A673 (cell line): Measurements from ENCODE around the gene TBC1D4. TPM values are rescaled to one million over a fixed set of nuclear protein-coding genes. Genes with fewer than 3 reads are reported as not detected.

Experiments used
- BruUV-seq: library from RNA; stranded (reverse); fragments of 400-500 nt; replicated peaks from 2 replicates; lab custom pipeline; 2021; lab: Mats Ljungman, UMichigan
- CTCF ChIA-PET: fragments of 300-600 bp; sonication (Branson Sonifier 250); formaldehyde crosslinking; loops from one replicate; lab custom pipeline; 2022; ENCODE audit warnings: antibody characterized with exemption; lab: Charles Lee
- POLR2A ChIA-PET: fragments of 300-600 bp; sonication (Branson Sonifier 250); formaldehyde crosslinking; loops from one replicate; lab custom pipeline; 2022; ENCODE audit warnings: antibody characterized with exemption; ENCODE audit not compliant: low non-redundant PET; lab: Charles Lee
- DNase-seq: peaks from one replicate; pipeline ENCODE4 v3.0.0-alpha.2; 2015; ENCODE audit warnings: low spot score
- H3K27ac ChIP-seq: fragments of 200-600 bp; sonication (generic); 2 replicates; pipeline ENCODE4 v1.5.1; 2016; ENCODE audit warnings: mixed run types, low read depth, mild to moderate bottlenecking, mixed read lengths, antibody characterized with exemption, low read length; ENCODE audit not compliant: poor library complexity, severe bottlenecking
- H3K27me3 ChIP-seq: fragments of 200-600 bp; sonication (generic); replicated peaks from 2 replicates; pipeline ENCODE4 v1.6.1; 2017; ENCODE audit warnings: mixed run types, low read depth, mild to moderate bottlenecking, mixed read lengths, antibody characterized with exemption, low read length; ENCODE audit not compliant: insufficient read depth, poor library complexity
- H3K36me3 ChIP-seq: fragments of 200-600 bp; sonication (generic); 2 replicates; pipeline ENCODE4 v1.6.1; 2016; ENCODE audit warnings: mixed run types, mild to moderate bottlenecking, mixed read lengths, antibody characterized with exemption, low read length; ENCODE audit not compliant: insufficient read depth, poor library complexity, severe bottlenecking
- H3K4me1 ChIP-seq: fragments of 200-600 bp; sonication (generic); 2 replicates; pipeline ENCODE4 v1.6.1; 2017; ENCODE audit warnings: mixed run types, mild to moderate bottlenecking, mixed read lengths, antibody characterized with exemption, low read length; ENCODE audit not compliant: insufficient read depth, poor library complexity, severe bottlenecking
- H3K4me3 ChIP-seq: fragments of 200-600 bp; sonication (generic); 2 replicates; pipeline ENCODE4 v1.5.1; 2016; ENCODE audit warnings: low read depth, mixed run types, mild to moderate bottlenecking, mixed read lengths, low read length; ENCODE audit not compliant: poor library complexity, severe bottlenecking
- H3K9me3 ChIP-seq: fragments of 200-600 bp; sonication (generic); 2 replicates; pipeline ENCODE4 v1.6.1; 2016; ENCODE audit warnings: mixed run types, low read depth, mild to moderate bottlenecking, mixed read lengths, antibody characterized with exemption, low read length; ENCODE audit not compliant: poor library complexity, severe bottlenecking
- EZH2 ChIP-seq: fragments of 200-600 bp; sonication (generic); IDR thresholded peaks from 2 replicates; pipeline ENCODE4 v1.6.1; 2017; ENCODE audit warnings: borderline replicate concordance, low read depth, mild to moderate bottlenecking, mixed read lengths, antibody characterized with exemption, low read length; ENCODE audit not compliant: poor library complexity, severe bottlenecking
- intact Hi-C: fragments of 100-400 bp; cut with micrococcal nuclease; formaldehyde crosslinking; loops from one replicate; pipeline ENCODE4 v1.10.0; 2022; ENCODE audit not compliant: unreplicated experiment
- total RNA-seq: library from RNA; stranded (reverse); gene quantifications from 2 replicates; pipeline ENCODE4 v1.2.3, GENCODE V29; 2021
- TF ChIP-seq, protein P1 (sequence below): fragments of 300-800, 200-600 bp; sonication (generic); conservative IDR thresholded peaks from 2 replicates; pipeline ENCODE4 v1.5.1; 2017; ENCODE audit warnings: low read depth, mild to moderate bottlenecking, antibody characterized with exemption, low read length, moderate library complexity, mixed read lengths

Gene TBC1D4
- total RNA-seq, 1 experiment from 2014 or later = 9.8 TPM

DNA sequence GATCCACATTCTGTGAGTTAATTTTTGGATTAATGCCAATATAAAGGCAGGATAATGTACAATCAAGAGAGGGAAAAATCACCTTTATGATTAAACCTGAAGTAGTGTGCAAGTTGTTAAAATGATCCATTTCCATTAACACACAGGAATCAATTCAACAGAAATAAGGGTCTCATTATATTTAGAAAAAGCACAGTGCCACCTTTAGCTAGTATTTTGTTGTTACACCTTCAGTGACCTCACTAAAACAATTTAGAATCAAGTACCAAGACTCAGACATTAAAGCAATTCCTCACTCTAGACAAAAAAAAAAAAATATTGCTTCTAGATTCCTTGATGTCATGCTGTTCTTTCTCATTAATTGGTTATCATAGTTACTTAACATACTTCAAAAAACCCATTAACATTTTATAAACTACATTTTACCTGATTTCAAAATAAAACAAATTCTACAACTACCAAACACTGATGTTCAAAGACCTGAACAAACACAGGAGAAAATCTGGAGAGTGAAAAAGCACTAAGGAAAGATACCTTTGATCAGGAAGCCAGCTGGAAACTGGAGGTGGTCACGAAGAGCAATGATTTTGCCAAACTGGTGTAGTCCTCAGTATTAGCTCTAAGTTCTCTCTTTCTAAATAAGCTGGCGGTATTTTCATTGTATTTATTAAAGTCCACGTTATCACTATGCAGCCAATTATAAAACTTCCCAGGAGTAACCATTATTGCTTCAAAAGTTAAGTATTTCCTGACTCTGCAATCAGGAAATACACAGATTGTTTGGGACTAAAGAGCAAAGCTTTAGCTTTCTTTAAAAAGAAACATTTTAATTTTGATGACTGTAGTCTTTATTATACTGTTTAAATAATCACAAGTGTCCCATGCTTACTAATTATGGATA is 115.3 kb downstream of the TBC1D4 start:
- DNase-seq = no peak
- Histone ChIP-seq H3K27ac (no peak overlapping the region), H3K27me3 (no peaks in the 10 kb centered on the region), H3K9me3 (no peaks in the 10 kb centered on the region), H3K36me3 (no peaks in the 10 kb centered on the region), H3K4me3 (no peak overlapping the region), H3K4me1 (peaks cover 8% of the 10 kb centered on the region)
- ChIA-PET POLR2A (no interaction called here), CTCF (interaction anchor here (0.5 to 0.9 kb wide), 2 partner anchors 8 to 9 kb away, joined by 3 to 5 read pairs; no protein-coding TSS in a partner anchor)
- no TSS peak for BruUV-seq
- intact Hi-C loops = no loop called here
- no peak for TF ChIP-seq EZH2
- TF ChIP-seq, protein P1, sequence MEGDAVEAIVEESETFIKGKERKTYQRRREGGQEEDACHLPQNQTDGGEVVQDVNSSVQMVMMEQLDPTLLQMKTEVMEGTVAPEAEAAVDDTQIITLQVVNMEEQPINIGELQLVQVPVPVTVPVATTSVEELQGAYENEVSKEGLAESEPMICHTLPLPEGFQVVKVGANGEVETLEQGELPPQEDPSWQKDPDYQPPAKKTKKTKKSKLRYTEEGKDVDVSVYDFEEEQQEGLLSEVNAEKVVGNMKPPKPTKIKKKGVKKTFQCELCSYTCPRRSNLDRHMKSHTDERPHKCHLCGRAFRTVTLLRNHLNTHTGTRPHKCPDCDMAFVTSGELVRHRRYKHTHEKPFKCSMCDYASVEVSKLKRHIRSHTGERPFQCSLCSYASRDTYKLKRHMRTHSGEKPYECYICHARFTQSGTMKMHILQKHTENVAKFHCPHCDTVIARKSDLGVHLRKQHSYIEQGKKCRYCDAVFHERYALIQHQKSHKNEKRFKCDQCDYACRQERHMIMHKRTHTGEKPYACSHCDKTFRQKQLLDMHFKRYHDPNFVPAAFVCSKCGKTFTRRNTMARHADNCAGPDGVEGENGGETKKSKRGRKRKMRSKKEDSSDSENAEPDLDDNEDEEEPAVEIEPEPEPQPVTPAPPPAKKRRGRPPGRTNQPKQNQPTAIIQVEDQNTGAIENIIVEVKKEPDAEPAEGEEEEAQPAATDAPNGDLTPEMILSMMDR = no peak

DNA sequence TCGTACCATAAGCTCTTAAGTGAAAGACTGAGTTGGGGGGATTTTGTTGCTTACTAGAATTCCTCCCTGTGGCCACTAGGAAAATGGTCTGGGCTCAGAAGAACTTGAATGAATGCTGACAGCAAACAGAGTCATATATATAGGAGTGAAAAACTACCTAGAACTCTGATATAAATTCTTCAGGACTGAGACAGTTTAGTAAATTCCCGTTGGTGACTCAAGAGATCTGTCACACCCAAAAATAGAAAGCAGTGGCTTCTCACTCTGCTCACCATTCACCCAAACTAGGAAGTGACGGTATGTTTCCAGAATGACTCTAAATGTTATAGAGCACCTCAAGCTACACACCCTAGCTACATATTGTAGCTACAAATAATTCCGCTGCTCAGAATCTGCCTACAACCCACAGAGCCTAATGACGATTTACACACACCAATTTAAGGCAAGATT is 116.2 kb downstream of the TBC1D4 start:
- Histone ChIP-seq H3K4me1 (peaks cover 8% of the 10 kb centered on the region), H3K4me3 (no peak overlapping the region), H3K27me3 (no peaks in the 10 kb centered on the region), H3K9me3 (no peaks in the 10 kb centered on the region), H3K36me3 (no peaks in the 10 kb centered on the region), H3K27ac (no peak overlapping the region)
- CTCF ChIA-PET = no interaction called here
- intact Hi-C loops = no loop called here
- POLR2A ChIA-PET = no interaction called here
- no peak for DNase-seq
- no TSS peak for BruUV-seq
- TF ChIP-seq, protein P1 = 0 out of 2 replicates have a peak, but pooled peaks have one; percentile 7
- TF ChIP-seq EZH2 = no peak

DNA sequence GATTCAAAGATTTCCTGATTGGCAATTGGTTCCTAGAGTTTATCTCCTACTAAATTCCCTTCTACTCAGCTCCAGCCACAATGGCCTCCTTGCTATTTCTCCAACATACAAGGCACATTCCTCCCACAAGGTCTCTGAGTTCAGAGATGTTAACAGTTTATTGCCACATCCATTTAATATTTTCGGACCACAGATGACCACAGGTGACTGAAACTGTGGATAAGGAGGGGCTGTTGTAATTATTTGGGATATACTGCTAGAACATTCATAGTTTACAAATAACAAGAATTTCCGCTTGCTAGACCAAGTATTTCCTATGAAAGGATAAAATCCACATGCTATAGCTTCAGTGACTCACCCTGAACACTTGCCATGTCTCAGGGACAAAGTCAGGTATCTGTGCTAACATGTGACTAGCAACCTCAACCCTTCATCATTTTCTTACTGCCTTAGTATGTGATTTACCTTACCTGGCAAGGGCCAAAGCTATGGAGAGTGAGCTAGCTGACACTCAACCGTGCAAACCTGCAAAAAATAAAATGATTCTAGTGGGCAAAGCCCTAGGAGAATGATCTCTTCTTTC is 117.7 kb downstream of the TBC1D4 start:
- no peaks in the 10 kb centered on the region for H3K9me3 ChIP-seq
- no TSS peak for BruUV-seq
- H3K4me1 ChIP-seq = peaks cover 8% of the 10 kb centered on the region
- no peak overlapping the region for H3K27ac ChIP-seq
- H3K36me3 ChIP-seq = no peaks in the 10 kb centered on the region
- intact Hi-C loops = no loop called here
- no peak for TF ChIP-seq EZH2
- TF ChIP-seq, protein P1 = no peak
- ChIA-PET CTCF (no interaction called here), POLR2A (no interaction called here)
- no peak overlapping the region for H3K4me3 ChIP-seq
- no peak for DNase-seq
- H3K27me3 ChIP-seq = no peaks in the 10 kb centered on the region
